HG03108 (cell line): ENCODE measurements around the gene SLC39A7.

Experiments used
- ATAC-seq: cut with Tn5 transposase; IDR thresholded peaks from one replicate; pipeline ENCODE4 v1.9.1; 2021; ENCODE audit warnings: moderate library complexity; ENCODE audit not compliant: unreplicated experiment

The SLC39A7 gene

GRCh38 chr6:33200219-33201146, at the start of gene SLC39A7, which contains the start of gene RXRB:
Gene SLC39A7, plus strand, starts transcription at chr6:33200867. Its CDS starts 379 bp downstream, at chr6:33201246.
Gene RXRB, minus strand, starts transcription at chr6:33200665. Its CDS starts 189 bp downstream, at chr6:33200476.
- ATAC-seq: peak; percentile 44

GRCh38 chr6:33151050-33151449, 49.6 kb upstream of the SLC39A7 start:
- ATAC-seq: no peak

- ATAC-seq: no peak
Measured at GRCh38 chr6:33154349-33154748, 46.3 kb upstream of the SLC39A7 start.

GRCh38 chr6:33156561-33156960, 44.1 kb upstream of the SLC39A7 start:
- no peak for ATAC-seq

GRCh38 chr6:33156964-33157363, 43.7 kb upstream of the SLC39A7 start:
- ATAC-seq: no peak

- ATAC-seq: no peak
Measured at GRCh38 chr6:33160096-33160495, 40.6 kb upstream of the SLC39A7 start.

GRCh38 chr6:33160728-33161344, 39.8 kb upstream of the SLC39A7 start:
- ATAC-seq: no peak

- ATAC-seq: peak; percentile 51
Measured at GRCh38 chr6:33161354-33162331, 39.0 kb upstream of the SLC39A7 start.

- no peak for ATAC-seq
Measured at GRCh38 chr6:33163540-33163939, 37.1 kb upstream of the SLC39A7 start.

GRCh38 chr6:33164176-33164575, 36.5 kb upstream of the SLC39A7 start:
- no peak for ATAC-seq

- no peak for ATAC-seq
Measured at GRCh38 chr6:33164665-33165373, 35.8 kb upstream of the SLC39A7 start.

GRCh38 chr6:33165581-33166258, 34.9 kb upstream of the SLC39A7 start:
- ATAC-seq: no peak

- no peak for ATAC-seq
Measured at GRCh38 chr6:33166363-33166762, 34.3 kb upstream of the SLC39A7 start.

- ATAC-seq: no peak
Measured at GRCh38 chr6:33166811-33167210, 33.9 kb upstream of the SLC39A7 start.

GRCh38 chr6:33167374-33168283, 33.0 kb upstream of the SLC39A7 start:
- ATAC-seq: no peak

GRCh38 chr6:33168284-33168601, 32.4 kb upstream of the SLC39A7 start:
- ATAC-seq: no peak

GRCh38 chr6:33168639-33169038, 32.0 kb upstream of the SLC39A7 start:
- no peak for ATAC-seq

GRCh38 chr6:33169291-33170175, 31.1 kb upstream of the SLC39A7 start:
- ATAC-seq: no peak
